Right cardiac atrium (tissue), 5 donors: ENCODE measurements around the gene SPATA6L. TPM values are rescaled to one million over a fixed set of nuclear protein-coding genes. Genes with fewer than 3 reads are reported as not detected.

ENCODE experiments used
- ATAC-seq, 2 donors: fragments of 200-7000 bp; cut with Tn5 transposase; one replicate each; pipeline versions ENCODE4 v1.8.0 to v1.9.1; 2020; ENCODE audit warnings: moderate library complexity in 2 of 2, mild to moderate bottlenecking in 1 of 2
- DNase-seq, 3 donors: peaks; one replicate each; pipeline ENCODE4 v3.0.0-alpha.2; 2020
- H3K27ac ChIP-seq: one replicate; pipeline ENCODE4 v1.5.1; 2013; ENCODE audit warnings: mild to moderate bottlenecking, low read length, control low read depth, moderate library complexity
- H3K27me3 ChIP-seq: one replicate; pipeline ENCODE4 v1.6.1; 2013; ENCODE audit not compliant: control insufficient read depth, insufficient read depth
- H3K4me1 ChIP-seq: one replicate; pipeline ENCODE4 v1.6.1; 2013; ENCODE audit warnings: low read length; ENCODE audit not compliant: control insufficient read depth, insufficient read depth
- H3K4me3 ChIP-seq: one replicate; pipeline ENCODE4 v1.5.1; 2013; ENCODE audit warnings: low read length, control low read depth
- H3K9me3 ChIP-seq: one replicate; pipeline ENCODE4 v1.6.1; 2013; ENCODE audit warnings: low read length; ENCODE audit not compliant: control insufficient read depth
- WGBS: extraction: QIAGEN DNeasy Blood & Tissue Kit; methylation state at CpG from one replicate; pipeline ENCODE4 v1.1.7; 2013; 5-methylcytosine and 5-hydroxymethylcytosine counted together
- intact Hi-C, 4 donors: fragments of 100-400 bp; cut with DNase I; formaldehyde crosslinking; loops; one replicate each; pipeline versions ENCODE4 v1.11.0 to v1.14.0; 2022 to 2023
- polyA plus RNA-seq: library from polyadenylated mRNA; stranded (reverse); fragments of 200-250 nt; gene quantifications from one replicate; pipeline ENCODE4 v1.2.3, GENCODE V29; 2013
- total RNA-seq, 4 donors: library from RNA; stranded (reverse); fragmentation: NEBNext Ultra II Directional; extraction: Animal tissue kit (Norgen Biotek cat#: 25700); gene quantifications; one replicate each; pipeline ENCODE4 v1.2.1, GENCODE V29; 2021
- donor health status: healthy with polysubstance abuse.
- donor health status: DM: no; HTN: yes; CAD: no.
- donor health status: DM: no; HTN: no; CAD: no.
- donor health status: DM: no; HTN: yes; CAD: no; lungs with severe emphysema.
- donor health status: DM: yes; HTN: yes; CAD: no.

The SPATA6L gene
- total and polyA plus RNA-seq, 5 donors: 0.59 to 1.7 (median 1.6) TPM

DNA sequence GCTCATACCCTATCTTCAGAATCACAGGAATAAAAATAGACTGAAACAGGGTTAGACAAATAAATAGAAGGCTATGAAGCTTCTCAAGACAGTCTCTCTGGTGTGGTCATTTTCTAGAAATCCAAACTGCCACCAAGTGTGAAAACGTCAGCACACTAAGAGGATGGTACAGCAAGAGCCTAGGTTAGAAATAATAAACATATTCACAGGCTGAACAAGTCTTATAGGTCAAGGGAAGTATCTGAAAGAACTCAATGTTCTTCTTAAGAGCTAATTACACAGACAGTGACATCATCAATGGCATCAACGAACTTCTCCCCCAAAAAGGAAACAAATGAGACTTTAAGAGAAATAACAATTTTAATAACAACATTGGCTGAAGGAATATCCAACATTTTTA is 26.9 kb downstream of the SPATA6L start:
- H3K9me3 ChIP-seq: no peaks in the 10 kb centered on the region
- no peaks in the 10 kb centered on the region for H3K27me3 ChIP-seq
- DNase-seq (no peak), ATAC-seq (no peak)
- WGBS: 50% methylated on average over 2 of the region's 2 CpGs
- intact Hi-C loops: loop anchor here in 2 of 4 donors (5.0 kb wide), 1 partner anchor 257 kb away; no protein-coding TSS in a partner anchor
- H3K27ac ChIP-seq: no peak overlapping the region
- H3K4me3 ChIP-seq: no peak overlapping the region
- no peaks in the 10 kb centered on the region for H3K4me1 ChIP-seq

DNA sequence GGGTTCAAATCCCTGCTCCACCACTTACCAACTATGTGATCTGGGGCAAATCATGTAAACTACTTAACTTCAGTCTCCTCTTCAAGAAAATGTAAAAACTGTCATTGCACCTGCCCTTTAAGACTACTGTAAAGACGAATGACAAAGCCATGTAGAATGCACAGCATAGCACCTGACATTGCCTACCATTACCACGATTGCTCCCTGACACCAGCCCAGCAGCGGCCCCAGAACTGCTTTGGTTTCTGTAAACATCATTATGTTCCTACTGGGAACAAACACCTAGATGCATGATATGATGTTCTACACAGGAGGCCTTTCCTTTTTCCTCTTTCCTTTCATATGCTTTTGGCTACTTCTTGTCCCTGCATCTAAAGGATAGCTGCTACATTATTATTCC is 27.3 kb downstream of the SPATA6L start:
- H3K4me3 ChIP-seq: no peak overlapping the region
- no peak for DNase-seq
- 83% methylated on average over 3 of the region's 3 CpGs for WGBS
- no peak overlapping the region for H3K27ac ChIP-seq
- no peaks in the 10 kb centered on the region for H3K9me3 ChIP-seq
- intact Hi-C loops: loop anchor here in 2 of 4 donors (5.0 kb wide), 1 partner anchor 257 kb away; no protein-coding TSS in a partner anchor
- H3K27me3 ChIP-seq: no peaks in the 10 kb centered on the region
- ATAC-seq: no peak
- H3K4me1 ChIP-seq: no peaks in the 10 kb centered on the region

DNA sequence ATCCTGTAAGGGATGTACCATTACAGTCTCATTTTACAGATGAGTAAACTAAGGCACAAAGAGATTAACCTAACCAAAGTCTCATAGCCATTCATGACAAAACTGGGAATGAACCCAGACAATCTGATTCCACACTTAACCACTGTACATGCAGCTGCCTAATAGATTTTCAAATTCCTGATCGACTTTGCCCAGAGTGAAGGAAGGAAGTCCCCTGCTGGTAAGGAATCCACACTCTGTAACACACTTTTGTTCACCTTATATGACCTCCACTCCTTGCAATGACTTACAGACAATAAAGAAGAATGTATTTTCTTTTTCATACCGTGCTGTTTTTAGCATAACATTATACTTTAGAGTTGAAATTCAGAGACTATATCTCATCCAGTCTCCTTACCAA is 35.4 kb downstream of the SPATA6L start:
- WGBS: 53% methylated on average over 2 of the region's 2 CpGs
- Histone ChIP-seq H3K27me3 (no peaks in the 10 kb centered on the region), H3K4me1 (no peaks in the 10 kb centered on the region), H3K9me3 (no peaks in the 10 kb centered on the region), H3K4me3 (no peak overlapping the region), H3K27ac (no peak overlapping the region)
- intact Hi-C loops: no loop called here
- no peak for DNase-seq
- no peak for ATAC-seq

DNA sequence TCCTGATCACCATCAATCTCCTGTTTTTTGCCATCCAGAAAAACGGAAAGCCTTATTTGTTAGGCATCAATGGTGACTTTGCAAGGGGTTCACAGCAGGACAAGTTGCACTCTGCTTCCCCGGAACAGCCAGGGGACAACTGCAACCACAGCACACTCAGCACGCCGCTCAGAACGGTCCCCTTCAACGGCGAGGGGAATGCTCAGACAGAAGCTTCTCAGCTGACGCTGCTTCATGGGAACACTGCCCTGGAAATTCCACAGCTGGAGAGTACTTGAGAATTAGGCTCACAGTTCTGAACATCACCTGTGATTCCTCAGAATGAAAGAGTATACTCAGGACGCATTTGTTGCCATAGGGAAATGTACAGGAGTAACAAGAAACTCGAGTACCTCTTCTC is 44.3 kb downstream of the SPATA6L start:
- intact Hi-C loops: no loop called here
- Histone ChIP-seq H3K4me1 (no peaks in the 10 kb centered on the region), H3K4me3 (no peak overlapping the region), H3K27me3 (no peaks in the 10 kb centered on the region), H3K27ac (no peak overlapping the region), H3K9me3 (no peaks in the 10 kb centered on the region)
- no peak for DNase-seq
- ATAC-seq: no peak
- WGBS: 83% methylated on average over 10 of the region's 10 CpGs

DNA sequence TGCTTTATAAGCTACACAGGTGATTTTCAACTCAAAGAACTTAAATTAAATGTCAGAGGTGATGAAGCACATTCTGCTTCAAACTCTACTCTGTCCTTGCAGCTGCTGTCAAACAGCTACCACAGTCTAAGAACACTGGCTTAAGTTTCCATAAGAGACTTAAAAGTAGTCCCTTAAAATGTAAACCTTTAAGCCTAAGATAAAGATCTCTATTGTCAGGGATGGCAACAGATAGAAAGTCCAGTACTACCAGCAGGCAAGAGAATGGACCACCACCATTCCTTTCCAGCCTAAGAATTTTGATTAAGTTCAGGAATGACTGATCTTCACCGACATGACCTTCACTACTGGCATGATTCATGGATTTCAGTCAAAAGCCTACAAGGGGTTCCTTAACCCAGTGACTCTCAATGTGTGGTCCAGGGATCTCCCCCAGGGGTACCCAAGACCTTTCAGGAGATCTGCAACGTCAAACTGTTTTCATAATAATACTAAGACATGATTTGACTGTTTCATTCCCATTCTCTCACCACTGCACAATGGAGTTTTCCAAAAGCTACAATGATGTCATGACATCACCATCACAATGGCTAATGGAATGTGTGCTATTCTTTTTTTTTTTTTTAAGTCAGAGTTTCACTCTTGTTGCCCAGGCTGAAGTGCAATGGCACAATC is 45.3 kb downstream of the SPATA6L start:
- Histone ChIP-seq H3K27me3 (no peaks in the 10 kb centered on the region), H3K27ac (no peak overlapping the region), H3K9me3 (no peaks in the 10 kb centered on the region), H3K4me3 (no peak overlapping the region), H3K4me1 (no peaks in the 10 kb centered on the region)
- no peak for DNase-seq
- intact Hi-C loops: no loop called here
- ATAC-seq: no peak
- 68% methylated on average over 2 of the region's 2 CpGs for WGBS

DNA sequence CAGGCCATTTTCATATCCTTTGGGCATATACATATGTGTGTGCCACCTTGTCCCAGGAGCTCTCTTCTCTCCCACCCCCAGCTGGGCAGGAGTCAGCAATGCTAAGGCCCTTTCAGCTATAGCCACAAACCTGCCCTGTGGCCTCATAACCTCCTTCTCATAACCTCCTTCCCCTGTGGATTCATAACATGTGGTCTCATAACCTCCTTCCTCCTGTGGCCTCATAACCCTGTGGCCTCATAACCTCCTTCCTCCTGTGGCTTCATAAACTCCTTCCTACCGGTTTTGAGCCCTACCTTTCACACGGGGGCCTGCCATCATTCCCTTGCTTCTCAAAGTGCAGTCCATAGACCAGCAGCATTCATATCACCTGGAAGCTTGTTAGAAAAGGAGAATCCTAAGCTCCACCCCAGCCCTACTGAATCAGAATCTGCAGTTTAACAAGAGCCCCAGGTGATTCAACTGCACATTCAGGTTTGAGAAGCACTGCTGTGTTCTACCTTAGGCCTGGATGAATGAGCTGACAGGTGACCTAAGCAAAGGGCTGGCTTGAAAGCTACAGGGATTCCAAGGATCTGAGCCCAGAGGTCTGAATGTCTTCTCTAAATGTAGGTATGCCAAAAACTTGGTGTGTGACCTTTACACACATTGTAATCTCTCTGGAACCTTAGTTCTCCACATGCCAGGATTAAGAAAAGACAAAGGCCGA is 46.1 kb downstream of the SPATA6L start:
- H3K4me1 ChIP-seq: no peaks in the 10 kb centered on the region
- no peak overlapping the region for H3K27ac ChIP-seq
- WGBS: 80% methylated on average over 3 of the region's 3 CpGs
- no peak for DNase-seq
- H3K4me3 ChIP-seq: no peak overlapping the region
- intact Hi-C loops: no loop called here
- no peaks in the 10 kb centered on the region for H3K9me3 ChIP-seq
- ATAC-seq: no peak
- H3K27me3 ChIP-seq: no peaks in the 10 kb centered on the region

DNA sequence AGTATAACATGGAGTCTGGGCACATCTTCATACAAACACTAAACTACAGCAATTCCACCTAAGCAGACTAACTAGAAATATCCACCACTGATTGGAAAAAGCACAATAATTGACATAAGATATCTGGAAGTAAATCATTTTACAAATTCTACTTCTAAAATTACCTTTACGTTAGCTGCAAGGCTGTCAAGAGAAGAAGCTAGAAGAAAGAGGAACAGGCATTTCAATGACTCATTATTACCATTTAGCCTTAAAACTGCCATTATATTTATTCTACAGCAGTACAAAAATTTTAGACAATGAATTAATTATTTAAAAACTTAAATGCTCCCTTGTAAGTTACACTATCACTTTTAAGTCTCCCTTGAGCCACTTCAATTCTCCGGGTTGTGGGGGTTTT is 47.6 kb downstream of the SPATA6L start:
- no peak overlapping the region for H3K4me3 ChIP-seq
- H3K4me1 ChIP-seq: no peaks in the 10 kb centered on the region
- H3K27me3 ChIP-seq: no peaks in the 10 kb centered on the region
- H3K9me3 ChIP-seq: no peaks in the 10 kb centered on the region
- intact Hi-C loops: no loop called here
- H3K27ac ChIP-seq: no peak overlapping the region
- 89% methylated on average over 2 of the region's 2 CpGs for WGBS
- ATAC-seq: no peak
- no peak for DNase-seq

DNA sequence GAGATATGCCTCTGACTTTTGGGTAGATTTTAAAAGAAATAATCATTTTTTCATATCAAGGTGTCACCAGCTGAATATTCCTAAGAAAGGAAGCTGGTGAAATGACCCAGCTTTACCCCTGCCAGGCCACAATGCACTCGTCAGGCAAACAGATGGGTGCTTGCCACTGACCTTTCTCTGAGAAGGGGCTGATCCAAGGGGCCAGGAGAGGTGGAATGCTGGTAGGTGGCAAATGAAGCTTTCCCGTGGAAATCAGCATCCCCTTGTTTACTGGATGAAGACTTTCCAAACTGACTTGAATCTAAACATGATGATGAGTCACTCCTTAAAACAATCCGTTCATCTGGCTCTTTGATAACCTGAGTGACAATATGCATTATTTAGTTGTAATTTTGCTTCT is 48.5 kb downstream of the SPATA6L start:
- H3K27me3 ChIP-seq: no peaks in the 10 kb centered on the region
- no peak overlapping the region for H3K4me3 ChIP-seq
- DNase-seq (no peak), ATAC-seq (no peak)
- H3K27ac ChIP-seq: no peak overlapping the region
- no peaks in the 10 kb centered on the region for H3K9me3 ChIP-seq
- 72% methylated on average over 3 of the region's 3 CpGs for WGBS
- no peaks in the 10 kb centered on the region for H3K4me1 ChIP-seq
- intact Hi-C loops: no loop called here

DNA sequence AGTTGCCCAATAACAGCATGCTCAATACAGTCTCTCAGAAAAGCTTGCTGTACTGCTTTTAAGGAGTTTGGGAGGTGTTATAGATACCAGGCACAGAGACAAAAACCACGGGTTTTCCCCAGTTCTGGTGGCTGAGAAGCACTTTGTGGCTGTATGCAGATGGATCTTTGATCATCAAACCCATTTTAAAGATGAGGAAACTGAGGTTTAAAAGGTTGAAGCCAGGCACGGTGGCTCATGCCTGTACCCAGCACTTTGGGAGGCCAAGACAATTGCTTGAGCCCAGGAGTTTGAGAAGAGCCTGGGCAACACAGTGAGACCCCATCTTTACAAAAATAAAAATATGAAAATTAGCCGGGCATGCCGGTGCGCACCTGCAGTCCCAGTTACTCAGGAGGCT is 50.5 kb downstream of the SPATA6L start:
- 82% methylated on average over 5 of the region's 5 CpGs for WGBS
- ATAC-seq (no peak), DNase-seq (no peak)
- Histone ChIP-seq H3K27me3 (no peaks in the 10 kb centered on the region), H3K27ac (no peak overlapping the region), H3K4me3 (no peak overlapping the region), H3K4me1 (no peaks in the 10 kb centered on the region), H3K9me3 (no peaks in the 10 kb centered on the region)
- intact Hi-C loops: no loop called here

DNA sequence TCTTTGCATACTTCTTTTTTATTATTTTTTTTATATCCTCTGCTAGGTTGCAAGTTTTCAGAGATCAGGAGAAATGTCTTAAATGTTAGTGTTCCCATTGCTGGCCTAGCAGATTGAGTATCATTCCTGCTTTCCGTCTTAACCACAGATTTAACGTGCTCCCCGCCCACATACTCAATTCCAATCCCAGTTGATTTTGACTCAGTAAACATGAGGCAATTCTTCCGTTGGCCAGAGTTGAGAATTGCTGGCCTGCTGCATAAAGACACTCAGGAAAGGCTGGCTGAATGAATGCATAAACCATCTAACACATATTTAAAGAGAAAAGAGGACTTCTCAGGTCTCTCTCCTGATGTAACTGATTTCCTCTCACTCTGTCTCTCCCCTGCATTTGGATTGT is 51.0 kb downstream of the SPATA6L start:
- 61% methylated on average over 4 of the region's 4 CpGs for WGBS
- no peaks in the 10 kb centered on the region for H3K27me3 ChIP-seq
- intact Hi-C loops: no loop called here
- no peaks in the 10 kb centered on the region for H3K9me3 ChIP-seq
- DNase-seq (no peak), ATAC-seq (no peak)
- H3K4me3 ChIP-seq: no peak overlapping the region
- H3K27ac ChIP-seq: no peak overlapping the region
- H3K4me1 ChIP-seq: no peaks in the 10 kb centered on the region

DNA sequence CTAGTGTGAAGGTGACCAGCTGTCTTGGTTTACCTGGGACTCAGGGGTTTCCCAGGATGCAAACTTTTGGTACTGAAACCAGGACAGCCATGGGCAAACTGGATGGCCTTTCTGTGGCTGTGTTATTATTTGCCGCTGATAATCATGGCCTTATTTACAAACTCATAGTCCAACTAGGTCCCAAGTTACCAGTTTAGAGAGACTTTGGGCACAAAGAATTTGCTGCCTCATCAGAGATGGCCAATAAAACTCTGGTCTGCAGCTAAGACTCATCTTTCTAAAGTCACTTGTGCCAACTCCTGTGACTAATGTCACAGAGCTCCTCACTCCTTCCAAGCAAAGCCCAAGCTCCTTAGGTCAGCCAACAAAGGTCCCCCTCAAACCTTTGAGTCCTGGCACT is 51.7 kb downstream of the SPATA6L start:
- no peak overlapping the region for H3K27ac ChIP-seq
- H3K4me3 ChIP-seq: no peak overlapping the region
- intact Hi-C loops: no loop called here
- no peaks in the 10 kb centered on the region for H3K4me1 ChIP-seq
- H3K27me3 ChIP-seq: no peaks in the 10 kb centered on the region
- no peak for ATAC-seq
- H3K9me3 ChIP-seq: no peaks in the 10 kb centered on the region
- 96% methylated on average over 1 of the region's 1 CpG for WGBS
- no peak for DNase-seq
